GM23338 (cell line): ENCODE data around the gene CHST12. TPM values are rescaled to one million over a fixed set of nuclear protein-coding genes. Genes with fewer than 3 reads are reported as not detected.
"Not testable (repeated sequence)": the region's sequence is repeated elsewhere in the genome, so short reads cannot be mapped to it uniquely, and the experiment has no call there.

Experiments
- ATAC-seq: fragments of 200-7000 bp; cut with Tn5 transposase; 3 replicates; pipeline ENCODE4 v1.9.1; 2020
- DNase-seq: peaks from one replicate; pipeline ENCODE4 v3.0.0-alpha.2; 2015; ENCODE audit warnings: low spot score
- H2AFZ ChIP-seq: fragments of 200-600 bp; sonication (generic); 2 replicates; pipeline ENCODE4 v1.8.0; 2016; ENCODE audit warnings: antibody characterized with exemption, mild to moderate bottlenecking, moderate library complexity
- H3F3A ChIP-seq: fragments of 200-600 bp; sonication (generic); replicated peaks from 2 replicates; pipeline ENCODE4 v1.8.0; 2017; ENCODE audit warnings: antibody characterized with exemption, mixed run types, low read depth
- H3K27ac ChIP-seq: fragments of 200-600 bp; sonication (generic); 2 replicates; pipeline ENCODE4 v1.6.1; 2016; ENCODE audit warnings: low read depth
- H3K27me3 ChIP-seq: fragments of 200-600 bp; sonication (generic); 2 replicates; pipeline ENCODE4 v1.8.0; 2016; ENCODE audit warnings: mild to moderate bottlenecking, mixed run types, moderate library complexity; ENCODE audit not compliant: insufficient read depth
- H3K36me3 ChIP-seq: fragments of 200-600 bp; sonication (generic); 2 replicates; pipeline ENCODE4 v1.8.0; 2016; ENCODE audit warnings: mild to moderate bottlenecking; ENCODE audit not compliant: insufficient read depth
- H3K4me1 ChIP-seq: fragments of 200-600 bp; sonication (generic); 2 replicates; pipeline ENCODE4 v1.8.0; 2016; ENCODE audit warnings: mild to moderate bottlenecking, moderate library complexity; ENCODE audit not compliant: insufficient read depth
- H3K4me2 ChIP-seq: fragments of 200-600 bp; sonication (generic); 2 replicates; pipeline ENCODE4 v1.7.1; 2017; ENCODE audit warnings: mixed run types
- H3K4me3 ChIP-seq: fragments of 200-600 bp; sonication (generic); 2 replicates; pipeline ENCODE4 v1.6.1; 2016; ENCODE audit warnings: mixed run types
- H3K79me2 ChIP-seq: fragments of 200-600 bp; sonication (generic); replicated peaks from 2 replicates; pipeline ENCODE4 v1.8.0; 2017; ENCODE audit warnings: mild to moderate bottlenecking; ENCODE audit not compliant: insufficient read depth
- H3K9me2 ChIP-seq: fragments of 200-600 bp; sonication (generic); 2 replicates; pipeline ENCODE4 v1.8.0; 2017; ENCODE audit not compliant: insufficient read depth
- H4K20me1 ChIP-seq: fragments of 200-600 bp; sonication (generic); replicated peaks from 2 replicates; pipeline ENCODE4 v1.8.0; 2017; ENCODE audit warnings: mild to moderate bottlenecking; ENCODE audit not compliant: insufficient read depth
- H3K27ac Mint-ChIP-seq: 2 replicates; pipeline ENCODE4 v1.8.0; 2020; ENCODE audit warnings: inconsistent platforms, mild to moderate bottlenecking, moderate library complexity, mixed read lengths
- H3K27me3 Mint-ChIP-seq: 3 replicates; pipeline ENCODE4 v1.8.0; 2022; ENCODE audit warnings: low read depth, mild to moderate bottlenecking, moderate library complexity, mixed read lengths, inconsistent platforms; ENCODE audit not compliant: insufficient read depth, poor library complexity
- H3K36me3 Mint-ChIP-seq: 3 replicates; pipeline ENCODE4 v1.8.0; 2021; ENCODE audit warnings: low read depth, mild to moderate bottlenecking, inconsistent platforms, moderate library complexity, mixed read lengths
- H3K4me1 Mint-ChIP-seq: 3 replicates; pipeline ENCODE4 v1.8.0; 2020; ENCODE audit warnings: mild to moderate bottlenecking, inconsistent platforms, mixed read lengths
- H3K4me3 Mint-ChIP-seq: 3 replicates; pipeline ENCODE4 v1.8.0; 2021; ENCODE audit warnings: moderate library complexity, mild to moderate bottlenecking, inconsistent platforms, mixed read lengths
- H3K9me3 Mint-ChIP-seq: 3 replicates; pipeline ENCODE4 v1.8.0; 2020; ENCODE audit warnings: moderate library complexity, mild to moderate bottlenecking, inconsistent platforms, mixed read lengths
- ZNF114 ChIP-seq: fragments of 250-450 bp; sonication (Bioruptor Pico); IDR thresholded peaks from 2 replicates; pipeline ENCODE4 v1.5.0; 2020; ENCODE audit warnings: mild to moderate bottlenecking, moderate library complexity
- polyA plus RNA-seq: library from polyadenylated mRNA; unstranded; fragments of >200 nt; fragmentation: Nextera tagmentation; extraction: Ambion mirVana; gene quantifications from 2 replicates; pipeline ENCODE4 v1.2.1, GENCODE V29; 2016
- total RNA-seq: library from RNA; depleted of rRNA; stranded (reverse); fragments of >200 nt; shearing (Covaris generic); gene quantifications from 2 replicates; pipeline ENCODE4 v1.2.3, GENCODE V29; 2014
- TF ChIP-seq, protein P1 (sequence below), 2 experiments: fragments of 200-600 bp in 1 of 2; sonication (generic) in 1 of 2; conservative IDR thresholded peaks; 2 replicates each; pipeline versions ENCODE4 v1.5.1 to v1.6.1; 2016 to 2017; ENCODE audit warnings: antibody characterized with exemption in 2 of 2, low read depth in 2 of 2, mild to moderate bottlenecking in 2 of 2, moderate library complexity in 1 of 2

Gene CHST12
- total and polyA plus RNA-seq, 2 experiments from 2014 or later, result 10.1 to 14.6 TPM

DNA sequence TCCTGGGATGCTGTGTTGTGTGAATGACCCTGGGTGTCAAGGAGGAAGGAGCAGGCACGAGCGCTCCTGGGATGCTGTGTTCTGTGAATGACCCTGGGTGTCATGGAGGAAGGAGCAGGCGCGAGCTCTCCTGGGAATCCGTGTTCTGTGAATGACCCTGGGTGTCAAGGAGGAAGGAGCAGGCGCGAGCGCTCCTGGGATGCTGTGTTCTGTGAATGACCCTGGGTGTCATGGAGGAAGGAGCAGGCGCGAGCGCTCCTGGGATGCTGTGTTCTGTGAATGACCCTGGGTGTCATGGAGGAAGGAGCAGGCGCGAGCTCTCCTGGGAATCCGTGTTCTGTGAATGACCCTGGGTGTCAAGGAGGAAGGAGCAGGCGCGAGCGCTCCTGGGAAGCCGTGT, 25.9 kb upstream of the CHST12 start:
- Histone ChIP-seq H3F3A (peaks cover 37% of the 10 kb centered on the region), H3K79me2 (peaks cover 49% of the 10 kb centered on the region), H4K20me1 (peaks cover 42% of the 10 kb centered on the region), H3K36me3 (peaks cover 65% of the 10 kb centered on the region)
- H3K4me2 ChIP-seq, H3K9me2 ChIP-seq, H3K4me1 ChIP-seq, H3K27ac ChIP-seq, H3K27ac Mint-ChIP-seq, H3K27me3 ChIP-seq, H2AFZ ChIP-seq, H3K4me3 Mint-ChIP-seq, H3K9me3 Mint-ChIP-seq, ATAC-seq, H3K4me1 Mint-ChIP-seq, H3K4me3 ChIP-seq, DNase-seq: not testable (repeated sequence)
- Mint-ChIP-seq H3K27me3 (peaks cover 32% of the 10 kb centered on the region), H3K36me3 (peaks cover 90% of the 10 kb centered on the region)

DNA sequence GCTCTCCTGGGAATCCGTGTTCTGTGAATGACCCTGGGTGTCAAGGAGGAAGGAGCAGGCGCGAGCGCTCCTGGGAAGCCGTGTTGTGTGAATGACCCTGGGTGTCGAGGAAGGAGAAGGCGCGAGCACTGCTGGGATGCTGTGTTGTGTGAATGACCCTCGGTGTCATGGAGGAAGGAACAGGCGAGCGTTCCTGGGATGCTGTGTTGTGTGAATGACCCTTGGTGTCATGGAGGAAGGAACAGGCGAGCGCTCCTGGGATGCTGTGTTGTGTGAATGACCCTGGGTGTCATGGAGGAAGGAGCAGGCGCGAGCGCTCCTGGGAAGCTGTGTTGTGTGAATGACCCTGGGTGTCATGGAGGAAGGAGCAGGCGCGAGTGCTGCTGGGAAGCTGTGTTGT, 25.3 kb upstream of the CHST12 start:
- Histone ChIP-seq H4K20me1 (peaks cover 39% of the 10 kb centered on the region), H3F3A (peaks cover 34% of the 10 kb centered on the region), H3K79me2 (peaks cover 43% of the 10 kb centered on the region), H3K36me3 (peaks cover 58% of the 10 kb centered on the region)
- ATAC-seq, H3K27me3 ChIP-seq, H3K4me2 ChIP-seq, H3K9me2 ChIP-seq, DNase-seq, H3K4me1 Mint-ChIP-seq, H3K9me3 Mint-ChIP-seq, H3K27ac ChIP-seq, H3K4me1 ChIP-seq, H2AFZ ChIP-seq, H3K4me3 Mint-ChIP-seq, H3K27ac Mint-ChIP-seq, H3K4me3 ChIP-seq: not testable (repeated sequence)
- H3K36me3 Mint-ChIP-seq, result peaks cover 83% of the 10 kb centered on the region
- H3K27me3 Mint-ChIP-seq, result peaks cover 32% of the 10 kb centered on the region

DNA sequence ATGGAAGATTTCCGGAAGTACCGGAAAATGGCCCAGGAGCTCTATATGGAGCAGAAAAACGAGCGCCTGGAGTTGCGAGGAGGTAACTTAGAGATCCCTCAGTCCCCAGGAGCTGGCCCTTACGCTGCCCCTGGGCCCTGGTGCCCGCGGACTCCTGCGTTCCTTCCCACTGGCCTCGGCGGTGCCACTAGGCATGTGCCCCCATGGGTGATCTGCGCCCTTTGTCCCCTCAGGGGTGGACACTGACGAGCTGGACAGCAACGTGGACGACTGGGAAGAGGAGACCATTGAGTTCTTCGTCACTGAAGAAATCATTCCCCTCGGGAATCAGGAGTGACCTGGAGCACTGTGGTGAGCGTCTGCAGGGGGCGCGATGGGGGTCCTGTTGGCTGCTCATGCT, 24.2 kb upstream of the CHST12 start:
- Histone ChIP-seq H3K36me3 (peaks cover 48% of the 10 kb centered on the region), H3K4me2 (no peak overlapping the region), H3K4me1 (no peaks in the 10 kb centered on the region), H3K9me2 (no peaks in the 10 kb centered on the region), H3K4me3 (no peak overlapping the region), H3K27ac (no peak overlapping the region), H3K79me2 (peaks cover 33% of the 10 kb centered on the region), H4K20me1 (peaks cover 29% of the 10 kb centered on the region), H3K27me3 (no peaks in the 10 kb centered on the region), H3F3A (peaks cover 29% of the 10 kb centered on the region), H2AFZ (no peak overlapping the region)
- H3K36me3 Mint-ChIP-seq, result peaks cover 74% of the 10 kb centered on the region
- H3K9me3 Mint-ChIP-seq, result no peaks in the 10 kb centered on the region
- no peak overlapping the region for H3K4me3 Mint-ChIP-seq
- TF ChIP-seq ZNF114 (CRISPR knock-in tag), result no peak
- TF ChIP-seq, protein P1, sequence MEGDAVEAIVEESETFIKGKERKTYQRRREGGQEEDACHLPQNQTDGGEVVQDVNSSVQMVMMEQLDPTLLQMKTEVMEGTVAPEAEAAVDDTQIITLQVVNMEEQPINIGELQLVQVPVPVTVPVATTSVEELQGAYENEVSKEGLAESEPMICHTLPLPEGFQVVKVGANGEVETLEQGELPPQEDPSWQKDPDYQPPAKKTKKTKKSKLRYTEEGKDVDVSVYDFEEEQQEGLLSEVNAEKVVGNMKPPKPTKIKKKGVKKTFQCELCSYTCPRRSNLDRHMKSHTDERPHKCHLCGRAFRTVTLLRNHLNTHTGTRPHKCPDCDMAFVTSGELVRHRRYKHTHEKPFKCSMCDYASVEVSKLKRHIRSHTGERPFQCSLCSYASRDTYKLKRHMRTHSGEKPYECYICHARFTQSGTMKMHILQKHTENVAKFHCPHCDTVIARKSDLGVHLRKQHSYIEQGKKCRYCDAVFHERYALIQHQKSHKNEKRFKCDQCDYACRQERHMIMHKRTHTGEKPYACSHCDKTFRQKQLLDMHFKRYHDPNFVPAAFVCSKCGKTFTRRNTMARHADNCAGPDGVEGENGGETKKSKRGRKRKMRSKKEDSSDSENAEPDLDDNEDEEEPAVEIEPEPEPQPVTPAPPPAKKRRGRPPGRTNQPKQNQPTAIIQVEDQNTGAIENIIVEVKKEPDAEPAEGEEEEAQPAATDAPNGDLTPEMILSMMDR (conservative IDR thresholded peaks at IDR 0.05; ENCODE audit: low read depth in 2 of 2), result peak; percentile 14 to 37; a peak in 2 of 4 replicates
- H3K27me3 Mint-ChIP-seq, result peaks cover 33% of the 10 kb centered on the region
- no peak overlapping the region for H3K27ac Mint-ChIP-seq
- DNase-seq, result no peak
- no peaks in the 10 kb centered on the region; the same call in 2 of the 3 replicates for H3K4me1 Mint-ChIP-seq
- no peak for ATAC-seq
